T-helper 2 cell treated with Interferon-gamma antibody and Interleukin-4, amounts not matched to agents 5 μg/mL and 100 μg/mL, for 36 hours (primary cell): Measurements from ENCODE around the gene CLASP1.

Experiments used
- DNase-seq: peaks from one replicate; pipeline ENCODE4 v3.0.0; 2021; ENCODE audit warnings: low spot score
- H3K27ac Mint-ChIP-seq: one replicate; pipeline ENCODE4 v1.8.0; 2021; ENCODE audit warnings: mild to moderate bottlenecking, mixed read lengths
- H3K27me3 Mint-ChIP-seq: one replicate; pipeline ENCODE4 v1.8.0; 2021; ENCODE audit warnings: low read depth, mixed read lengths
- H3K36me3 Mint-ChIP-seq: one replicate; pipeline ENCODE4 v1.8.0; 2021; ENCODE audit warnings: low read depth, mixed read lengths
- H3K4me1 Mint-ChIP-seq: one replicate; pipeline ENCODE4 v1.8.0; 2021; ENCODE audit warnings: low read depth, mixed read lengths
- H3K4me3 Mint-ChIP-seq: one replicate; pipeline ENCODE4 v1.8.0; 2022; ENCODE audit warnings: mild to moderate bottlenecking, moderate library complexity, mixed read lengths
- H3K9me3 Mint-ChIP-seq: one replicate; pipeline ENCODE4 v1.8.0; 2021; ENCODE audit warnings: mixed read lengths

CLASP1 gene

GRCh38 chr2:121363632-121364420, 285.4 kb downstream of the CLASP1 start:
- Mint-ChIP-seq H3K4me1 (peaks cover 3% of the 10 kb centered on the region), H3K27ac (no peak overlapping the region), H3K9me3 (no peaks in the 10 kb centered on the region), H3K27me3 (no peaks in the 10 kb centered on the region), H3K36me3 (peaks cover 26% of the 10 kb centered on the region), H3K4me3 (no peak overlapping the region)
- DNase-seq: no peak

GRCh38 chr2:121362774-121363173, 286.5 kb downstream of the CLASP1 start:
- peaks cover 24% of the 10 kb centered on the region for H3K36me3 Mint-ChIP-seq
- H3K4me1 Mint-ChIP-seq: peaks cover 3% of the 10 kb centered on the region
- H3K4me3 Mint-ChIP-seq: no peak overlapping the region
- no peak overlapping the region for H3K27ac Mint-ChIP-seq
- no peak for DNase-seq
- H3K27me3 Mint-ChIP-seq: no peaks in the 10 kb centered on the region
- no peaks in the 10 kb centered on the region for H3K9me3 Mint-ChIP-seq

- Mint-ChIP-seq H3K9me3 (no peaks in the 10 kb centered on the region), H3K4me3 (no peak overlapping the region), H3K36me3 (peaks cover 25% of the 10 kb centered on the region)
These were observed 287.0 kb downstream of the CLASP1 start for GRCh38 chr2:121362226-121362625.

GRCh38 chr2:121360566-121361300, 288.5 kb downstream of the CLASP1 start:
- no peak overlapping the region for H3K27ac Mint-ChIP-seq
- H3K36me3 Mint-ChIP-seq: peaks cover 26% of the 10 kb centered on the region
- DNase-seq: no peak

More at GRCh38 chr2:121362226-121362625, 287.0 kb downstream of the CLASP1 start:
- H3K27me3 Mint-ChIP-seq: no peaks in the 10 kb centered on the region
- H3K27ac Mint-ChIP-seq: no peak overlapping the region
- no peak for DNase-seq
- peaks cover 3% of the 10 kb centered on the region for H3K4me1 Mint-ChIP-seq

GRCh38 chr2:121359716-121360565, 289.3 kb downstream of the CLASP1 start:
- H3K9me3 Mint-ChIP-seq: no peaks in the 10 kb centered on the region
- H3K4me3 Mint-ChIP-seq: no peak overlapping the region
- H3K4me1 Mint-ChIP-seq: peaks cover 5% of the 10 kb centered on the region
- no peak overlapping the region for H3K27ac Mint-ChIP-seq
- peaks cover 27% of the 10 kb centered on the region for H3K36me3 Mint-ChIP-seq
- H3K27me3 Mint-ChIP-seq: no peaks in the 10 kb centered on the region
- DNase-seq: no peak

More at GRCh38 chr2:121360566-121361300, 288.5 kb downstream of the CLASP1 start:
- Mint-ChIP-seq H3K9me3 (no peaks in the 10 kb centered on the region), H3K4me3 (no peak overlapping the region), H3K4me1 (peaks cover 6% of the 10 kb centered on the region), H3K27me3 (no peaks in the 10 kb centered on the region)

GRCh38 chr2:121359170-121359569, 290.1 kb downstream of the CLASP1 start:
- Mint-ChIP-seq H3K4me1 (peaks cover 5% of the 10 kb centered on the region), H3K27ac (no peak overlapping the region), H3K27me3 (no peaks in the 10 kb centered on the region), H3K36me3 (peaks cover 32% of the 10 kb centered on the region), H3K4me3 (no peak overlapping the region), H3K9me3 (no peaks in the 10 kb centered on the region)
- DNase-seq: no peak

- no peak overlapping the region for H3K27ac Mint-ChIP-seq
- peaks cover 5% of the 10 kb centered on the region for H3K4me1 Mint-ChIP-seq
- no peak for DNase-seq
- peaks cover 35% of the 10 kb centered on the region for H3K36me3 Mint-ChIP-seq
- H3K9me3 Mint-ChIP-seq: no peaks in the 10 kb centered on the region
- no peak overlapping the region for H3K4me3 Mint-ChIP-seq
- H3K27me3 Mint-ChIP-seq: no peaks in the 10 kb centered on the region
These were observed 291.0 kb downstream of the CLASP1 start for GRCh38 chr2:121358291-121358690.

- no peak for DNase-seq
- H3K9me3 Mint-ChIP-seq: no peaks in the 10 kb centered on the region
- H3K4me1 Mint-ChIP-seq: peaks cover 5% of the 10 kb centered on the region
- H3K27ac Mint-ChIP-seq: no peak overlapping the region
- no peak overlapping the region for H3K4me3 Mint-ChIP-seq
- H3K27me3 Mint-ChIP-seq: no peaks in the 10 kb centered on the region
- H3K36me3 Mint-ChIP-seq: peaks cover 34% of the 10 kb centered on the region
These were observed 293.1 kb downstream of the CLASP1 start for GRCh38 chr2:121356058-121356640.

- no peak for DNase-seq
- Mint-ChIP-seq H3K4me3 (no peak overlapping the region), H3K9me3 (no peaks in the 10 kb centered on the region), H3K27ac (no peak overlapping the region), H3K4me1 (peaks cover 5% of the 10 kb centered on the region), H3K27me3 (no peaks in the 10 kb centered on the region), H3K36me3 (peaks cover 33% of the 10 kb centered on the region)
These were observed 293.8 kb downstream of the CLASP1 start for GRCh38 chr2:121355488-121355887.

GRCh38 chr2:121351521-121352318, 297.5 kb downstream of the CLASP1 start:
- H3K36me3 Mint-ChIP-seq: peaks cover 41% of the 10 kb centered on the region
- no peak overlapping the region for H3K27ac Mint-ChIP-seq
- no peaks in the 10 kb centered on the region for H3K9me3 Mint-ChIP-seq
- H3K4me3 Mint-ChIP-seq: no peak overlapping the region
- no peaks in the 10 kb centered on the region for H3K27me3 Mint-ChIP-seq
- no peak for DNase-seq
- peaks cover 3% of the 10 kb centered on the region for H3K4me1 Mint-ChIP-seq

GRCh38 chr2:121350890-121351289, 298.4 kb downstream of the CLASP1 start:
- no peak for DNase-seq
- no peaks in the 10 kb centered on the region for H3K27me3 Mint-ChIP-seq
- H3K27ac Mint-ChIP-seq: no peak overlapping the region
- H3K9me3 Mint-ChIP-seq: no peaks in the 10 kb centered on the region
- no peak overlapping the region for H3K4me3 Mint-ChIP-seq
- H3K36me3 Mint-ChIP-seq: peaks cover 43% of the 10 kb centered on the region
- H3K4me1 Mint-ChIP-seq: no peaks in the 10 kb centered on the region

GRCh38 chr2:121350402-121350775, 298.9 kb downstream of the CLASP1 start:
- no peaks in the 10 kb centered on the region for H3K9me3 Mint-ChIP-seq
- peaks cover 42% of the 10 kb centered on the region for H3K36me3 Mint-ChIP-seq
- no peak for DNase-seq
- no peak overlapping the region for H3K27ac Mint-ChIP-seq
- no peak overlapping the region for H3K4me3 Mint-ChIP-seq
- H3K27me3 Mint-ChIP-seq: no peaks in the 10 kb centered on the region
- no peaks in the 10 kb centered on the region for H3K4me1 Mint-ChIP-seq
